Activated CD8-positive, alpha-beta T cell treated with anti-CD3 and anti-CD28 coated beads, Interleukin-2, amount 10 ng/mL, durations not matched to agents 7 days and 5 days (primary cell): ENCODE results near the gene FIS1. TPM values are rescaled to one million over a fixed set of nuclear protein-coding genes. Genes with fewer than 3 reads are reported as not detected.
A peak's percentile ranks its signal among the peaks of the same experiment; 100 is the strongest.
"Not testable (repeated sequence)": the region's sequence is repeated elsewhere in the genome, so short reads cannot be mapped to it uniquely, and the experiment has no call there.

ENCODE experiments used
- ATAC-seq: fragments of 150-1000 bp; cut with Tn5 transposase; one replicate; pipeline ENCODE4 v1.10.0; 2021; ENCODE audit warnings: moderate library complexity
- CTCF ChIA-PET: fragments of 350-600 bp; sonication (Branson Sonifier 250); formaldehyde crosslinking; loops from one replicate; lab custom pipeline; 2021; ENCODE audit warnings: antibody characterized with exemption; lab: Charles Lee
- POLR2A ChIA-PET: fragments of 350-600 bp; sonication (Branson Sonifier 250); formaldehyde crosslinking; loops from one replicate; lab custom pipeline; 2021; ENCODE audit warnings: antibody characterized with exemption; lab: Charles Lee
- DNase-seq: peaks from one replicate; pipeline ENCODE4 v3.0.0-alpha.2; 2020
- H3K27ac Mint-ChIP-seq: one replicate; pipeline ENCODE4 v1.8.0; 2021; ENCODE audit warnings: mild to moderate bottlenecking, mixed read lengths
- H3K27me3 Mint-ChIP-seq: one replicate; pipeline ENCODE4 v1.8.0; 2021; ENCODE audit warnings: low read depth, mixed read lengths
- H3K36me3 Mint-ChIP-seq: one replicate; pipeline ENCODE4 v1.8.0; 2021; ENCODE audit warnings: low read depth, mixed read lengths
- H3K4me1 Mint-ChIP-seq: one replicate; pipeline ENCODE4 v1.8.0; 2021; ENCODE audit warnings: low read depth, mixed read lengths
- H3K4me3 Mint-ChIP-seq: one replicate; pipeline ENCODE4 v1.8.0; 2021; ENCODE audit warnings: mild to moderate bottlenecking, mixed read lengths
- H3K9me3 Mint-ChIP-seq: one replicate; pipeline ENCODE4 v1.8.0; 2022; ENCODE audit warnings: mixed read lengths; ENCODE audit not compliant: insufficient read depth
- total RNA-seq, 2 experiments: library from RNA; stranded (reverse); gene quantifications; one replicate each; pipeline ENCODE4 v1.2.3, GENCODE V29; 2021

The FIS1 gene
- total RNA-seq, 2 experiments from 2014 or later: 103 to 108 TPM

- no peaks in the 10 kb centered on the region for H3K27me3 Mint-ChIP-seq
- H3K4me1 Mint-ChIP-seq: no peaks in the 10 kb centered on the region
- peaks cover 14% of the 10 kb centered on the region for H3K36me3 Mint-ChIP-seq
- DNase-seq: no peak
- ATAC-seq: no peak
- ChIA-PET POLR2A (interaction anchor here (0.6 kb wide), 1 partner anchor 34 kb away, joined by 3 read pairs; no protein-coding TSS in a partner anchor), CTCF (interaction anchor here (0.9 to 1.6 kb wide), 2 partner anchors 17 to 72 kb away, joined by 3 to 8 read pairs; no protein-coding TSS in a partner anchor)
- no peak overlapping the region for H3K4me3 Mint-ChIP-seq
- no peak overlapping the region for H3K27ac Mint-ChIP-seq
- no peaks in the 10 kb centered on the region for H3K9me3 Mint-ChIP-seq
These were observed 34.7 kb downstream of the FIS1 start for GRCh38 chr7:101210143-101210542.

- peaks cover 4% of the 10 kb centered on the region for H3K4me1 Mint-ChIP-seq
- no peaks in the 10 kb centered on the region for H3K9me3 Mint-ChIP-seq
- peaks cover 5% of the 10 kb centered on the region for H3K27me3 Mint-ChIP-seq
- no peak overlapping the region for H3K27ac Mint-ChIP-seq
- ChIA-PET CTCF (interaction anchor here (1.6 kb wide), 1 partner anchor 9 kb away, joined by 4 read pairs; the partner anchor contains the start of genes PLOD3 and ZNHIT1), POLR2A (no interaction called here)
- no peak for DNase-seq
- no peak overlapping the region for H3K4me3 Mint-ChIP-seq
- H3K36me3 Mint-ChIP-seq: peaks cover 9% of the 10 kb centered on the region
- ATAC-seq: no peak
These were observed 36.1 kb downstream of the FIS1 start for GRCh38 chr7:101208794-101209193.

GRCh38 chr7:101207459-101207858 lies 37.4 kb downstream of the FIS1 start:
- DNase-seq: no peak
- peaks cover 4% of the 10 kb centered on the region for H3K4me1 Mint-ChIP-seq
- no peak overlapping the region for H3K27ac Mint-ChIP-seq
- ChIA-PET CTCF (interaction anchor here (1.0 to 1.6 kb wide), 3 partner anchors 10 to 75 kb away, joined by 3 to 4 read pairs (median 4); partner anchors contain the start of genes PLOD3 and ZNHIT1), POLR2A (no interaction called here)
- H3K4me3 Mint-ChIP-seq: no peak overlapping the region
- peaks cover 9% of the 10 kb centered on the region for H3K36me3 Mint-ChIP-seq
- peaks cover 13% of the 10 kb centered on the region for H3K27me3 Mint-ChIP-seq
- no peak for ATAC-seq
- no peaks in the 10 kb centered on the region for H3K9me3 Mint-ChIP-seq

- Mint-ChIP-seq H3K4me1 (peaks cover 4% of the 10 kb centered on the region), H3K27me3 (peaks cover 15% of the 10 kb centered on the region), H3K27ac (no peak overlapping the region), H3K36me3 (peaks cover 8% of the 10 kb centered on the region), H3K4me3 (no peak overlapping the region), H3K9me3 (no peaks in the 10 kb centered on the region)
- no peak for DNase-seq
- ATAC-seq: no peak
- POLR2A ChIA-PET: no interaction called here
- CTCF ChIA-PET: interaction anchor here (2.1 kb wide), 1 partner anchor 14 kb away, joined by 5 read pairs; no protein-coding TSS in a partner anchor
These were observed 38.2 kb downstream of the FIS1 start for GRCh38 chr7:101206665-101207042.

- CTCF ChIA-PET: interaction anchor here (0.9 to 2.1 kb wide), 3 partner anchors 11 to 77 kb away, joined by 3 to 5 read pairs (median 4); partner anchors contain the start of genes PLOD3 and ZNHIT1
These were observed 38.8 kb downstream of the FIS1 start for GRCh38 chr7:101205901-101206664.

GRCh38 chr7:101203740-101204738 lies 40.8 kb downstream of the FIS1 start:
- H3K27ac Mint-ChIP-seq: peak overlapping the region; percentile 75
- peaks cover 10% of the 10 kb centered on the region for H3K4me1 Mint-ChIP-seq
- H3K9me3 Mint-ChIP-seq, DNase-seq, ATAC-seq, H3K36me3 Mint-ChIP-seq: not testable (repeated sequence)
- POLR2A ChIA-PET: interaction anchor here (0.7 to 1.5 kb wide), 2 partner anchors 14 kb away, joined by 3 read pairs; partner anchors contain the start of gene ZNHIT1
- CTCF ChIA-PET: interaction anchor here (0.7 to 3.4 kb wide), 4 partner anchors 12 to 78 kb away, joined by 3 to 21 read pairs (median 4); no protein-coding TSS in a partner anchor
- H3K27me3 Mint-ChIP-seq: peaks cover 32% of the 10 kb centered on the region
- H3K4me3 Mint-ChIP-seq: peak overlapping the region; percentile 16

More at GRCh38 chr7:101205901-101206664, 38.8 kb downstream of the FIS1 start:
- Mint-ChIP-seq H3K27me3 (peaks cover 19% of the 10 kb centered on the region), H3K4me3 (no peak overlapping the region), H3K27ac (no peak overlapping the region), H3K4me1 (peaks cover 5% of the 10 kb centered on the region), H3K36me3 (peaks cover 8% of the 10 kb centered on the region), H3K9me3 (no peaks in the 10 kb centered on the region)
- POLR2A ChIA-PET: no interaction called here
- DNase-seq (no peak), ATAC-seq (no peak)

- Mint-ChIP-seq H3K36me3 (no peaks in the 10 kb centered on the region), H3K9me3 (no peaks in the 10 kb centered on the region), H3K4me3 (no peak overlapping the region), H3K27ac (no peak overlapping the region), H3K27me3 (peaks cover 32% of the 10 kb centered on the region), H3K4me1 (peaks cover 10% of the 10 kb centered on the region)
- DNase-seq: no peak
- ChIA-PET CTCF (interaction anchor here (0.6 to 3.4 kb wide), 4 partner anchors 11 to 89 kb away, joined by 3 to 21 read pairs (median 6); partner anchors contain the start of genes PLOD3 and ZNHIT1), POLR2A (interaction anchor here (1.5 kb wide), 1 partner anchor 15 kb away, joined by 3 read pairs; the partner anchor contains the start of gene ZNHIT1)
- ATAC-seq: no peak
These were observed 42.3 kb downstream of the FIS1 start for GRCh38 chr7:101202603-101202918.

- Mint-ChIP-seq H3K36me3 (no peaks in the 10 kb centered on the region), H3K9me3 (no peaks in the 10 kb centered on the region), H3K27me3 (peaks cover 32% of the 10 kb centered on the region), H3K4me1 (peaks cover 10% of the 10 kb centered on the region), H3K27ac (no peak overlapping the region), H3K4me3 (no peak overlapping the region)
- DNase-seq (no peak), ATAC-seq (peak; percentile 35)
- POLR2A ChIA-PET: interaction anchor here (1.5 kb wide), 1 partner anchor 16 kb away, joined by 3 read pairs; the partner anchor contains the start of gene ZNHIT1
- CTCF ChIA-PET: interaction anchor here (0.6 to 3.4 kb wide), 4 partner anchors 10 to 90 kb away, joined by 3 to 21 read pairs (median 6); partner anchors contain the start of genes PLOD3 and ZNHIT1
These were observed 42.9 kb downstream of the FIS1 start for GRCh38 chr7:101201695-101202602.

- H3K9me3 Mint-ChIP-seq: no peaks in the 10 kb centered on the region
- ATAC-seq (no peak), DNase-seq (no peak)
- peaks cover 10% of the 10 kb centered on the region for H3K4me1 Mint-ChIP-seq
- no peaks in the 10 kb centered on the region for H3K36me3 Mint-ChIP-seq
- H3K27me3 Mint-ChIP-seq: peaks cover 32% of the 10 kb centered on the region
- H3K27ac Mint-ChIP-seq: no peak within 1 kb of the TSS
- no peak within 1 kb of the TSS for H3K4me3 Mint-ChIP-seq
- CTCF ChIA-PET: interaction anchor here (0.9 to 1.4 kb wide), 4 partner anchors 8 to 89 kb away, joined by 3 to 5 read pairs (median 4); no protein-coding TSS in a partner anchor
- POLR2A ChIA-PET: no interaction called here
These were observed 43.9 kb downstream of the FIS1 start, which contains the start of gene MOGAT3 for GRCh38 chr7:101200862-101201599. Gene MOGAT3, minus strand, starts transcription at chr7:101201036. Its CDS starts 182 bp downstream, at chr7:101200854.

GRCh38 chr7:101200504-101200861 lies 44.4 kb downstream of the FIS1 start:
- DNase-seq (no peak), ATAC-seq (no peak)
- Mint-ChIP-seq H3K4me1 (peaks cover 10% of the 10 kb centered on the region), H3K9me3 (no peaks in the 10 kb centered on the region), H3K27me3 (peaks cover 32% of the 10 kb centered on the region), H3K27ac (no peak overlapping the region), H3K36me3 (no peaks in the 10 kb centered on the region), H3K4me3 (no peak overlapping the region)
- CTCF ChIA-PET: interaction anchor here (0.9 to 1.4 kb wide), 5 partner anchors 8 to 90 kb away, joined by 3 to 5 read pairs (median 3); no protein-coding TSS in a partner anchor
- POLR2A ChIA-PET: no interaction called here
